GM21447 (cell line): ENCODE measurements around the gene LRMDA.

Experiments used
- ATAC-seq: cut with Tn5 transposase; IDR thresholded peaks from one replicate; pipeline ENCODE4 v1.9.1; 2021; ENCODE audit not compliant: unreplicated experiment

The LRMDA gene

DNA sequence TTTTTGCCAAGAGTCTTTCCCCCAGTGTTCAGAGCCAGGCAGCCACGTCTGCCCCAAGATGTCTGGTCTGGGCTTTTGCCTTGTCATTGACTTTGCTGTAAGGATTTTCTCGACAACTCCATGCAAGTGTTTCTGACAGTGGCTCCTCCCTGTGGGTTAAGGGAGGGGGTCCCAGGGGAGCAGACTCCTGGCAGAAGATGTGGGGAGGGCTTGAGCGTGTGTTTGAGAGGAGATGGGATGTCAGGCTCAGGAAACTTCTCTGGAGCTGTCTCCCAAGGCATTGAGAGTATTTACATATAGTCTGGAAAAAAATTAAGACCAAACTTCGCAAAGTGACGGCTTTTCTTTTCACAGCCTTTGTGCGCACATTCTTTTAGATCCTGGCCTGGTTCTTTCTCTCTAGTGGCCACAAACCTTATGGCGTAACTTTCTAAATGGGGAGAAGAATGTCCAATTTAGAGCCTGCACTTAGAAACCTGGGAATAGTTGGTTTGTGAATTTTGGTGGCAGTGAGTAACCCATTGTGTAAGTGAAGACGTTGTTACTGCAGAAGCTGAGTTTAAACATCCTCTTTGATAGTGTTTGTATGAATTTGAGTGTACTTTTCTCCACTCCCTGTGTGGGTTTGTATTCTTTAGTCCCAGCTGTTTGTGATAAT lies 201.5 kb downstream of the LRMDA start:
- ATAC-seq, result no peak

DNA sequence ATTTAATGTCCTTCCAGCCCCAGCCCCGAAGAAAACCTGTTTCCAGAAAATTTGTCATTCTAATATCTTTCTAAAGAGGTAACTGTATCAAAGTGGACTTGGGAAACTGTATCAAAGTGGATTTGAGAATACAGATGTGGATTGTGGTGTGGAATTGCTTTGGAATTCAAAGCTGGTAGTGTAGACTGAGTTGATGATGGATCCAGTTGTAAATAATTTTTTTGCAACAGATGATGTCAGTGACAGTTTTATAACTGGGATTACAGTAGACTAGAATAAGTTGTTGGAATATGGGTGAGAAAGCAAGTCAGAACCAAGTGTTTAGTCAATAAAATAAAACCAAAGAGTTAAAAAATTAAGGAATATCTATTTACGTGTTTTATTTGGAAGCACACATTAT lies 202.1 kb downstream of the LRMDA start:
- no peak for ATAC-seq

DNA sequence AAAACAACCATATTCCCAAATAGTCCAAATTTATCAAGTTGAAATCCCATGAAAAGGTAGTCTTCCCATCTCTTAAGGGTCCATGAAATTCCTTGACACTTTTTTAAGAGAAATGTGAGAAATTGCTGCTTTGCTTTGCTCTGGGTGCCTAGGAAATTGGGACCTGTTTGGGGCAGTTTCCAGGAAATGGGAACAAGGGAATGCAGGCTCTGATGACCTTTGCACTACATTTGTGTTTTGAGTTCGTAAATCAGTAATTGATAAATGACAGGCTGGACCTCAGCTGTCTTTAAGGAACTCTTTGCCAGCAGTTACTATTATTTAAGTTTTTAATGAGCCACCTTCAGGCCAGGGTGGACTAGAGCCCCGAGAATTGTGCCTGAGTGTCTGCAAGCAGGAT lies 203.5 kb downstream of the LRMDA start:
- no peak for ATAC-seq

DNA sequence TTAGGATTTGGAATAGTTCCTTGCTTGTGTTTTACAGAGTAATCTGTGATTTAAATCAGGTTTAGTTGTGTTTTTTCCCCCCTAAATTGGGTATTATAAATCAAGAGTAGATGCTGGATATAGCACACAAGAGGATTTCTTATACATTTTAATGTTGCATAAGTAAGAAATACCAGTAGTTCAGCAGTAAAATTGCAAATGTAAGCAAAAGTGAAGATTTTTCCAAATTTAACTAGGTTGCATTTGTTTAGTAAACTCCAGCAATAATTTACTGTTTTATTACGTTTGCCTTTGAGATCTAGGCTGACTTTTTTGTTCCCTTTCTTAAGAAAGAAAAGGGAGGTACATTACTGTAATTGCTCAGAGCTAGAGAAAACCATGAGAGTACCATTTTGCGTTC lies 207.3 kb downstream of the LRMDA start:
- no peak for ATAC-seq

DNA sequence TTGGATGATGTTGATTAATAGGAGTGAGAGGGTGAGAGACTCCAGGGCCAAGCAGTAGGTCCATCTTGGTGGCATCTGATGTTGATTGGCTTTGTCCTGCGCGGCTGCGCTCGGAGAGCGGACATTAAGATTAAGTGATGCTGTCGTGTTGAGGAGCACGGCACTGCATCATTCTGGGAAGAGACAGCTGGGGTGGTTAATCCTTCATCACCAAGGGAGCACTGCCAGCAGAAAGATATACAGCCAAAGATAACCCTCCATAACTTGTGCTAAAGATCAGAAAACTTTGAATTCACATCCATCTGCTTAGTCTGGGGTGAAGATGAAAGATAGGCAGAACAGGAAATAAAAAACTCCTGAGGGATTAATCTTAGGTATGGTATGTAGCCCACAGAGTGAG lies 208.3 kb downstream of the LRMDA start:
- no peak for ATAC-seq

DNA sequence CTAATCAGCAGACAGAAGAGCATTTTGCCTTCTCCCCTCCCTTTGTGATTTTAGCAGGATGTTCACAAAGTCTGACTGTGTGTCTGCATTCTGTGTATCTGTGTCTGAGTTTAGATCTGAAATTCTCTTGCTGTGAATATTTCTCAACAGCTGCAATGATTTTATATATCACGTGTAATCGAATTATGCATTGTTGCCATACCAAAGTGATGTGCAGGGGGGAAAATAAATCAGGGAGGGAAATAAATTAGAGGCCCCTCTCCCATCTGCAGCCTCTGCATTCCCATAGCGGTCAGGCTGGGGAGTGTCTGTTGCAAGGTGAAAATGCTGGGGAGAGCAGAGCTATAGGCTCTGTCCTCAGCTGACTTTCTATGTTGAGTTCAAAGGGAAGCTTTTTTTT lies 209.0 kb downstream of the LRMDA start:
- no peak for ATAC-seq

DNA sequence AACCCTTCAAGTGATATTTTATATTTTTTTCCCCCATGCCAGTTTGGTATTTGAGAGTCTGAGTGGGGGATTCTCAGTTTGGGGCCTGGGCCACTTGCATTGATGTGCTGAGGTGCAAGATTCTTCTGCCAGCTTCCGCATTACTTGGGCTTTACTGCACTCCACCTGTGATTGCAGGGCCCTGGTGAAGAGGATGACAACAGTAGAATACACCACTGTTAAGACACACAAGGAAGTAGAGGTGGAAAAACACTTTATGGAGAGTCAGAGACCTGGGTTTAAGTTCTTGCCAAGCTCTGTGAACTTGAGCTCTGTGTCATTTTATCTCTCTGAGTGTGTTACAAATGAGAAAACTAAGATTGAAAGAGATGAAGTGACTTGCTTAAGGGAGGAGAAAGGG lies 209.4 kb downstream of the LRMDA start:
- ATAC-seq, result no peak

DNA sequence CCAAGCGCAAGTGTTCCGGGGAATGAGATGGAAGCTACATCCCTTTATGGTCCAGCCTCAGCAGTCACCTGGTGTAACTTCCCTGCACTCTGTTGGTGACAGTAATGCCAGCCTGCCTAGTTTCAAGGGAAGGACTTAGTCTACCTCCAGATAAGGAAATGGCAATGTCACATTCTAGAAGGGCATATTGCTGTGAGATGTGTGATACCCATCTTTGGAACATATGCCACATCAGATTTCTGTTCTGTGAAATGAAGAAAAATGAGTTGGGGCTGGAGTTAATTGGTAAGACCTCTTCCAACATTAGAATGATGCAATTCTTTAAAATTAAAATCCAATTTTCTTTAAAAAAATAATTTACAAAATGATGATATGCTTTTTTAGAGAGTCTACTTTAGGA lies 212.0 kb downstream of the LRMDA start:
- ATAC-seq, result no peak

DNA sequence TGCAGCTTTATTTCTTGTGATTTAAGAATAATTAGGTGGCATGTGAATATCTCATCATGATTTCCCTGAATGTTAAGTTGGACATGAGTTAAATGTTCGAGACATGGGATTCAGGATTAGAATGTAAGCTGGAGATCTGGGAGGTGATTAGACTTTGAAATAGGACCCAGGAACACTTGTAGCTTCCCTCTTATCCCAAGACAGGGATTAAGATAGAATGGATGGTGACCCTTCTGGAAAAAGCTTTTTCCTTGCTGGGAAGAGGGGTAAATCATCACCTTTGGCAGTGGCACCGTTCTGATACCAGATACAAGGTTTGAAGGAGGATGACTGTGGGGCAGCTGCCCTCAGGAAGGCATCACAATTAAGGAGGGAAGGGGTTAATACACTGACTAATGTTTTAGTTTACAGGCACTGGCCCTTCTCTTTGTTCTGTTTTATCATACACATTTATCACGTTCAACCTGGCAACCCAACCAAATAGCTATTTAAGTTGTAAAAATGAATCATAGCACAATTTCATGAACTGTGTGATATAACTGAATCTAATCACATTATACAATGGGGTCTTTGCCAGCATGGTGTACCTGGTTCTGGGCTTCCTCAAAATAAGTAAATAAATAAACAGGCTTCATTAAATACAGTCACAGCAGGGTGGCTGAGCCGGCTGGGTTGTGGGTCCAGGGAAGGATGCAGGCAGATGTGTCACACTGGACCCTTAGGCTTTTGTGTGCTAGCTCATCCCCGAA lies 212.7 kb downstream of the LRMDA start:
- no peak for ATAC-seq

DNA sequence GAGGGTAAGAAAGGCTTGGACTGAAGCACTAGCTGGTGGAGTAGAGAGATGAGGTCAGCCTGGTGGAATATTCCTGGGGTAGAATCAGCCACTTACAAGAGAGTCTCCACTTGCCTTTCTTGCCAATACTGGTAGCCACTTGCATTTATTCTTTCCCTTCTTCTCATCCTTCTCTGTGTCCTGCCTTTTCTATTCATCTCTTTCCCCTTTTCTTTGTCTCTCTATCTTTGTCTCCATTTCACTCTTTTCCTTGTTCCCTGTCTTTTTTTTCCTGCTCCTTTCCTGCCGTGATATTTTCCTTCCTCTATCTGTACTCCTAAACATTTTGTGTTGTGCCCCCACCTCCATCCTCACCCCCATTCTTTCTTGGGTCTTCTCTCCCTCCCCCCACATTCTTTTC lies 214.3 kb downstream of the LRMDA start:
- no peak for ATAC-seq

DNA sequence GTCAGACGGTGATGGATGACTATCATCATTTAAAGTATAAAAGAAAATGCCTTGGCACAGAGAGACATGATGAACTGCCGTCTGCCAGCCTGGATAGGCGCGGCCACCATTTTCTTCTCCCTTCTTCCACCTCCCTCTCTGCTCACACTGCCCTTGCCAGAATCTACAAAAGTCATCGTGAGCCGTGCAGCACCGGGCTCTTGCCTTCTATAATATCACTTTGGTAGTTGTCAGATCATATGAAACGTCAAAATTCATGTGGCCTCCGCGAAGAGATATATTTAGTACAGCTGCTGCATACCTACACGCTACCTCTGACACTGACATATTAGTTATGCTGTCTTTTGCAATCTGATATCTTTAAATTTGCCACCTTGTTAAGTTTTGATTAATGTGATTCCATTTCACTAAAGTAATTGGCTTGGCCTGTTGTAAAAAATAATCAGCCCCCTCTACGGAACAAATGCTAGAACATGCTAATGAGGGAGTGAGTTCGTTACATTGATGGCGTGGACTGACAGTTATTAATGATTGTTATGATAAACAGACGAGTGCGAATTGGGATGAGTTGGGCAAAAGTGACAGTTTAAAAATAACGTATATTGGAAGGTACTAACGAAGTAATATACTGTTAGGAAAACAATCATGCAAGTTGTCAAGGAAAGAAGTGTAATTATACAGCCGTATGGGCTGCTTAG lies 214.9 kb downstream of the LRMDA start:
- ATAC-seq, result no peak

DNA sequence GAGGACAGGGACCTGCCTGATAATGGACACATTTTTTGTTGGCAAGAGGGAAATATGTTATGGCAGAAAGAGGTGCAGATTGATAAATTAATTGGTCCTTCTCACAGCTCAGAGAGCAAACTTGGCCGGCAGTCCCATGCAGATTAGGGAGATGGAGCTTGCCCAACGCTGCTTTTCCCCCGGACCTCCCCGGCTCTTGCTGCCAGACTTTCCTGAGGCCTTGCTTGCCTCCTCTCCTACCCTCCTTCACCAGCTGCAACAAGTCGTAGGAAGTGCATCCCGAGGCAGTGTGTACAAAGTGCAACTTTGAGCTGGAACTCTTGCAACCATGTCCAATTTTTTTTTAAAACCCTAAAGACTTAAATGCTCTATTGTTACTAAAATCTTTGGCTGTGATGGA lies 215.5 kb downstream of the LRMDA start:
- ATAC-seq, result no peak

DNA sequence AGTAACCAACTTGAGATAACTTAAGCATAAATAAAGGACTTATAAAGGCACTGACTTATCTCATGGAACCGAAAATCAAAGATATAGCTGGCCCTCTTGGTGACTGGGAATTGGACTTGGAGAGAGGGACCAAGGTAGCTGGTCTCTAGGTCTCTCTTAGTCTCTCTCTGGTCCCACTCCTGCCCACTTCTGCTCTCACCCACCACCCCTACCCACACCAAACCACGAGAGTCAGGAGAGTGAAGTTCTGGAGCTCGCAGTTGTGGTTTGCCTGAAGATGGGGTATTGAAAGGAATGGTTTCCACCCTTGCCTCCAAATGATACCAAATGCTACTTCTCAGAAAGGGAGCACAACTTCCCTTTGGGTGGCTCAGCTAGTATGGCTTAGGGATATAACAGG lies 216.3 kb downstream of the LRMDA start:
- ATAC-seq, result no peak

DNA sequence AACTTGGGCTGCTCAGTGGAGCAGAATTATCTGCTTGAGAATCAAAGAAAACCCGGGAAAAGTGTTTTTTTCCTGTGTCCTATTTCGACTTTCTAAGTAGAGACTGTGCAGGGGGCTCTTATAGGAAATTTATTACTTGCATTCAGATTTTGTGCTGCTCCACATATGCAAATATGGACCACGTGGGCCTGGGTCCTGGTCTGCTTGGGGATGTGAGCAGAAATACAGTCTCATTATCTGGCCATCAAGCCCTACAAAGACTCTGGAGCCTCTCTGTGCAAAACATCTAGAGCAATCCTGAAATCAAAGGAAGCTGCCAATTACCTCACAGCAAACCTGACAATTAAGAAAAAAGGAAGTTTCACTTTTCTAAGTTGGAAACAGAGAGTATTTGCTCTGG lies 216.9 kb downstream of the LRMDA start:
- no peak for ATAC-seq

DNA sequence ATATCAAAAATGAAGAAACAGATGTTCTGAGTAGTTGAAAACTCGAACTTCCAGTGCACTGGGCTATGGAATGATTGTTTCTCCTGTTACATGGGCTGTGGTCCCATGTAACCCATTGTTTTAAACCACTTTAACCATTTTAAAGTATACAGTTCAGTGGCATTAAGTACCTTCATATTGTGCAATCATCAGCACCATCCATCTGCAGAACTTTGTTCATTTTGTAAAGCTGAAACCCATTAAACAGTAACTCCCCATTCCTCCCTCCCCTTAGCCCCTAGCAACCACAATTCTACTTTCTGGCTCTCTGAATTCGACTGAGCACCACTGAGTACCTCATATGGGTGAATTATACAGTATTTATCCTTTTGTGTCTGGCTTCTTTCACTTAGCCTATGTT lies 217.4 kb downstream of the LRMDA start:
- no peak for ATAC-seq

DNA sequence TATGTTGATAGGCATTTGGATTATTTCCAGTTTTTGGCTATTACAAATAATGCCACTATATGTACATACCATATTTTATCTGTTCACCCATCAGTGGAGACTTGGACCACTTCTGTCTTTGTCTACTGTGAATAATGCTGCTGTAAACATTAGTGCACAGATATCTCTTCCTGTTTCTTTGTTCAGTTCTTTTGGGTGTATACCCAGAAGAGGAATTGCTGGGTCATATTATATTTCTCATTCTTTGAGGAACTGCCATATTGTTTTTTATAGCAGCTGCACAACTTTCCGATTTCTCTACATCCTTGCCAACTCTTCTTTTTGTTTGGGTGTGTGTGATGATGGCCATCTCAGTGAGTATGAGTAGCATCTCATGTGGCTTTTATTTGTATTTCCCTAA lies 218.0 kb downstream of the LRMDA start:
- ATAC-seq, result no peak

DNA sequence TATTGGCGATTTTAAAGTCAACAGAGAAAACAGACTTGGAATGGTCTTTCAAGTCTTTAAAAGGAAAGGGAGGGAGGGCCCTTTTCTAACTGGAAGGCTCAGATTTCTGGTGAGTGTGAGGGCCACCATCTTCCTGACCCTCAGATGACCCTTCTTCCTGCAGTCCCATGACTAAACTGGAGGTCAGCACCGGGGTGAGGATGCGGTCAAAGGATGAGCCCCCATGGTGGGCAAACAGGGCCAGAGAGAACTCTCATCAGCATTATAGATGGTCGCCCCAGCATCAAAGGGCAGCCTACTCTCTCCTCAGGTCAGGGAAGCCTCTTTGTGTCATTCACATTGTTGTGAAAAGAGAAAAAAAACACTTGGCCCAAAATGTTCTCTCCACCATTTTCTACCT lies 219.2 kb downstream of the LRMDA start:
- ATAC-seq, result no peak

DNA sequence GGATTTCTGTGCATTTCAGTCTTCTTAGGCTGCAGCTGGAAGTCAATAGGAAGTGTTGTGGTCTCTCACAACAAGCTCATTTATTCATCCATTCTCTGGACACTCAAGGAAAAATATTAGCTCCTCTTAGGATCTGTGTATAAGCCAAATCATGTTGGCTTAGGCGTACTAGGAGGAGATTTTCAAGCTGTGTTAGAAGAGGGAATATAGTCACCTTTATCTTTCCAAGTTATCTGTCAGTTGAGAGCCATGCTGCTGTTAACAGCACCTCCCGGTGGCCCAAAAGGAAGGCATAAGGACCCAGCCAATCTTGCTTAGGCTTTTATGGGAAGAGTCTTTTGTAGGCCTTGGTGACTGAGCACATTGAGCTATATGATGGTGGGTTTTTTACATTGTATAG lies 220.0 kb downstream of the LRMDA start:
- no peak for ATAC-seq

DNA sequence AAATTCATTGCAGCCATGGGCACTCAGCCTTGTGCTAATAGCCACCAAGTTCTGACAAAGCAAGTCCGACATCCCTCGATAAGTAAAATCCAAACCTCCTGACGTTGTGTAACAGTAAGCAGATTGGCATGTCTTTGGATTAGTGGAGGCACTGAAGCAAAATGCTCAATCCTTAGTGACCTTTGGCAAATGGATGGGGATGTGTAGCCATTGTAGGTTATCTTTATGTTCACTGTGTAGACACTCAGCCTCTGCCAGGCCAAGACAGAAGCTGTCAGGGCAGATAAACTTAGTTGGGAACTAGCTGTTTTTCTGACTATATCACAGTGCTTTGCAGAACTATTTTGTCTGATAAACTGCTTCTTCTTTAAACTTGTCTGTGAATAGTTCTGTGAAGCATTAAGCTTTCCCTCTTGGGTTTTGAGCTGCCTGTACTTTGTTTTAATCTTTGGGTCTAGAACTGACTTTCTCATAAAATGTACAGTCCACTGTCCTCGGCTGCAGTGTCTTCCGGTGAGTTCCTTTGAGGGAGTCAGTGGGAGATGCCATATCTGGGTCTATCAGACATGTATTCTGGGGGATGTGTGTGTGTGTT lies 220.8 kb downstream of the LRMDA start:
- no peak for ATAC-seq

DNA sequence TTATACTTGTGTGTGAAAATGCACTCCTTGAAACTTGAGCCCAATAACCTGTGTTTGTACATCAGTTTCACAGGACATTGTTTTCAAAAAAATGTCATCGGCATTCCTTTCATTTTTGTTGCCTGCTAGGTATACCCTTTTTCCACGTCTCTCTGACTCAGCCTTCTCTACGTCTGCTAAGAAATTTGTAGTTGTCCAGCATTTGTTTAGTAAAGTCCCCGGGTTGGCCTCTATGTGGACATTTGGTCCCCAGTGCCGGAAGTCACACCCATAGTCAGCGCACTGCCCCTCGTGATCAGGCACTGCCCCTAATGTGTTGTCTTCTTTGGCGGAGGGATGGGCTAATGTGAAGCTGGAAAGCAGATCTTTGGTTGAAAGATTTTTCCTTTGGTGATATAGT lies 222.3 kb downstream of the LRMDA start:
- ATAC-seq, result no peak

DNA sequence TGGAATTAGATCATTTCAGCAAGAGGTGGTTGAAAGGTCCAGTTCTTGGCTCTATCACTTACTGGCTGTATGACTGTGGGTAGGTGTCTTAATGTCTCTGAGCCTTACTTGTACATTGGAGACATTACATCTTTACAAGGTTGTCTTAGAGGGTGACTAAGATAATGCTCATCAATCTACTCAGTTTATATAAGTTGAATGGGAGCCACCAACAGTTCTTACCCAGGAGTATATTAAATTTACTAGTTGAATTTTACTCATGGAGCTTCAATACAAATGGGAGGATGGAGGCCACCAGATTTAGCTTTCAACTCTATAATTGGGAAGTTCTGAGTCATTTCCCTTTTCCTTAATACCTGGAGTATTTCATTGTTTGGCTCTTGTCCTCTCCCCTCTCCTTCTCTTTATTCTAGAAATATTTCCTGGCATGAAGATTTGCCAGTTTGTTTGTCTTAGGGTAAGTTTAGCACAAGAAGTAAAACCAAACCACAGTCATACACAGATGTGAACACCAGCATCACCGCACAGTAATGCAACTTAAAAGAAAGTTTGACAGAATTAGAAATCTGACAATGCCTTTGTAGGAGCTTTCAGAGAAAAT lies 222.8 kb downstream of the LRMDA start:
- no peak for ATAC-seq

DNA sequence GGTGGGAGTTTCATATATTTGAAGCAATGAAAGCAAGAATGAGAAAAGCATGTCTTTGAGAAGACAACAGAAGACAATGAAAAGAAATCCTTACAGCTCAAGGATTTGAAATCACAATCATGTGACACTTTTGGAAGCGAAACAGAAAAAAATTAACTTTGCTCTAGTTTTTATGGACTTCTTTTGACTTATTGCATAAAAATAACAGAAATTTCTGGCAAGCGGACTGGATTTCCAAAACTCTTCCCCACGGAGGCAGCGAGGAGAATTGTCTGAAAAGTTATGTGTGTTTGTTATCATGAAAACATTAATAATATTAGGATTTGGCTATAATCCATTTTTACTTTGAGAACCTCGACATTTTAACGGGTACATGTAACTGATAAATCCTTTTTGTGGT lies 223.3 kb downstream of the LRMDA start:
- ATAC-seq, result no peak
